ENCODE measurements around the gene SLC24A4.

GRCh38 chr14:92439537-92440344 is 116.8 kb downstream of the SLC24A4 start:
- TF ChIP-seq CTCF (IDR thresholded peaks at IDR 0.05 in 2 of 3, conservative IDR thresholded peaks at IDR 0.05 in 1 of 3; ENCODE audit: borderline replicate concordance in 1 of 3, insufficient read depth in 1 of 3, low read depth in 2 of 3, low read length in 2 of 3) (no peak), RAD21 (IDR thresholded peaks at IDR 0.05; ENCODE audit: low read depth) (no peak), SIN3A (IDR thresholded peaks at IDR 0.05; ENCODE audit: low read depth) (no peak), REST (IDR thresholded peaks at IDR 0.05; ENCODE audit: low read depth) (no peak), ZNF274 (IDR thresholded peaks at IDR 0.05; ENCODE audit: low read depth, low read length) (no peak), ATF3 (IDR thresholded peaks at IDR 0.05) (no peak), ELF1 (IDR thresholded peaks at IDR 0.05; ENCODE audit: borderline replicate concordance, low read depth) (no peak), FOSL1 (IDR thresholded peaks at IDR 0.05; ENCODE audit: low read depth) (no peak)
